Uterus (tissue), 4 donors: ENCODE data around the gene TNS1. TPM values are rescaled to one million over a fixed set of nuclear protein-coding genes. Genes with fewer than 3 reads are reported as not detected.
A peak's percentile ranks its signal among the peaks of the same experiment; 100 is the strongest.

Experiments used
- DNase-seq, 2 donors: peaks; one replicate each; pipeline ENCODE4 v3.0.0-alpha.2; 2019 to 2020
- H3K27ac ChIP-seq, 2 donors: fragments of 200-600 bp; sonication (generic); 1 replicate in 1 of 2; 2 replicates in 1 of 2; pipeline ENCODE4 v1.5.1; 2016 to 2018
- H3K27me3 ChIP-seq, 2 donors: fragments of 200-600 bp; sonication (generic); one replicate each; pipeline ENCODE4 v1.5.1; 2018 to 2019; ENCODE audit warnings: control low read depth in 1 of 2
- H3K36me3 ChIP-seq, 2 donors: fragments of 200-600 bp; sonication (generic); one replicate each; pipeline ENCODE4 v1.5.1; 2019; ENCODE audit warnings: control low read depth in 1 of 2
- H3K4me1 ChIP-seq, 2 donors: fragments of 200-600 bp; sonication (generic); one replicate each; pipeline ENCODE4 v1.5.1; 2018 to 2019; ENCODE audit warnings: control low read depth in 1 of 2
- H3K4me3 ChIP-seq, 2 donors: fragments of 200-600 bp; sonication (generic); 1 replicate in 1 of 2; 2 replicates in 1 of 2; pipeline ENCODE4 v1.5.1; 2018 to 2019; ENCODE audit warnings: mild to moderate bottlenecking in 1 of 2
- H3K9me3 ChIP-seq, 2 donors: fragments of 200-600 bp; sonication (generic); one replicate each; pipeline ENCODE4 v1.5.1; 2019; ENCODE audit warnings: control low read depth in 1 of 2
- CTCF ChIP-seq, 4 experiments: fragments of 200-600 bp in 2 of 4; fragments of 450-650 bp in 2 of 4; sonication (generic) in 2 of 4; IDR thresholded peaks; one replicate each; pipeline ENCODE4 v1.5.1; 2016 to 2019; ENCODE audit warnings: antibody characterized with exemption in 4 of 4, mild to moderate bottlenecking in 2 of 4, moderate library complexity in 1 of 4
- POLR2A ChIP-seq, 2 donors: fragments of 450-650 bp; IDR thresholded peaks; one replicate each; pipeline ENCODE4 v1.6.1; 2016; ENCODE audit warnings: antibody characterized with exemption in 2 of 2, mild to moderate bottlenecking in 1 of 2, moderate library complexity in 1 of 2
- intact Hi-C: fragments of 100-400 bp; cut with DNase I; formaldehyde crosslinking; loops from one replicate; pipeline ENCODE4 v1.15.1; 2023; ENCODE audit warnings: low total_unique reads
- total RNA-seq, 4 donors: library from RNA; depleted of rRNA in 3 of 4; stranded (reverse); fragments of >200 nt in 3 of 4; gene quantifications; one replicate each; pipeline versions ENCODE4 v1.1.0 to v1.2.4, GENCODE V29; 2014 to 2023
- donor health status: DM: yes; HTN: yes; CAD: no.

TNS1 gene
- total RNA-seq, 4 donors from 2014 or later: 144 to 1,338 (median 313) TPM

GRCh38 chr2:217919204-217919603, 83.6 kb downstream of the TNS1 start:
- no peak for DNase-seq
- Histone ChIP-seq H3K4me3 (no peak overlapping the region), H3K27ac (peak overlapping the region; percentile 92 to 97), H3K9me3 (no peaks in the 10 kb centered on the region), H3K36me3 (no peaks in the 10 kb centered on the region), H3K27me3 (no peaks in the 10 kb centered on the region), H3K4me1 (peaks cover 44 to 49% of the 10 kb centered on the region in 2 donors)
- intact Hi-C loops: no loop called here
- TF ChIP-seq CTCF (IDR thresholded peaks at IDR 0.05) (no peak), POLR2A (IDR thresholded peaks at IDR 0.05) (no peak)

GRCh38 chr2:217918308-217919024, 84.3 kb downstream of the TNS1 start:
- peak overlapping the region; percentile 92 to 97 for H3K27ac ChIP-seq
- H3K4me1 ChIP-seq: peaks cover 51% of the 10 kb centered on the region in 2 donors
- H3K4me3 ChIP-seq: no peak overlapping the region
- TF ChIP-seq CTCF (IDR thresholded peaks at IDR 0.05) (peak in 3 of 4 experiments; percentile 9 to 54 (median 33)), POLR2A (IDR thresholded peaks at IDR 0.05) (no peak)
- H3K27me3 ChIP-seq: no peaks in the 10 kb centered on the region
- intact Hi-C loops: no loop called here
- no peaks in the 10 kb centered on the region for H3K36me3 ChIP-seq
- DNase-seq: peak in 1 of 2 donors; percentile 74
- H3K9me3 ChIP-seq: no peaks in the 10 kb centered on the region

- no peak overlapping the region for H3K4me3 ChIP-seq
- peak overlapping the region; percentile 92 to 97 for H3K27ac ChIP-seq
- peaks cover 41 to 53% of the 10 kb centered on the region in 2 donors for H3K4me1 ChIP-seq
- DNase-seq: no peak
- TF ChIP-seq CTCF (IDR thresholded peaks at IDR 0.05): no peak
- TF ChIP-seq POLR2A (IDR thresholded peaks at IDR 0.05): no peak
- no peaks in the 10 kb centered on the region for H3K36me3 ChIP-seq
- H3K27me3 ChIP-seq: no peaks in the 10 kb centered on the region
- no peaks in the 10 kb centered on the region for H3K9me3 ChIP-seq
- intact Hi-C loops: no loop called here
Measured at GRCh38 chr2:217916504-217917254, 86.1 kb downstream of the TNS1 start.

- Histone ChIP-seq H3K4me1 (peaks cover 51 to 57% of the 10 kb centered on the region in 2 donors), H3K36me3 (no peaks in the 10 kb centered on the region), H3K9me3 (no peaks in the 10 kb centered on the region), H3K4me3 (no peak overlapping the region), H3K27me3 (no peaks in the 10 kb centered on the region), H3K27ac (peak overlapping the region; percentile 92 to 97)
- DNase-seq: peak in 1 of 2 donors; percentile 29
- intact Hi-C loops: no loop called here
- no peak for TF ChIP-seq CTCF (IDR thresholded peaks at IDR 0.05)
- no peak for TF ChIP-seq POLR2A (IDR thresholded peaks at IDR 0.05)
Measured at GRCh38 chr2:217915706-217916105, 87.1 kb downstream of the TNS1 start.

GRCh38 chr2:217914878-217915277, 87.9 kb downstream of the TNS1 start:
- H3K9me3 ChIP-seq: no peaks in the 10 kb centered on the region
- H3K4me1 ChIP-seq: peaks cover 57 to 59% of the 10 kb centered on the region in 2 donors
- no peaks in the 10 kb centered on the region for H3K27me3 ChIP-seq
- TF ChIP-seq CTCF (IDR thresholded peaks at IDR 0.05) (no peak), POLR2A (IDR thresholded peaks at IDR 0.05) (no peak)
- intact Hi-C loops: no loop called here
- H3K27ac ChIP-seq: peak overlapping the region; percentile 92 to 97
- DNase-seq: peak in 1 of 2 donors; percentile 24
- no peak overlapping the region for H3K4me3 ChIP-seq
- H3K36me3 ChIP-seq: no peaks in the 10 kb centered on the region
